ENCODE data around the gene GIPC1.

GRCh38 chr19:14542711-14543328 lies 46.9 kb upstream of the GIPC1 start:
- no peak for TF ChIP-seq CTCF (IDR thresholded peaks at IDR 0.05)
- TF ChIP-seq EZH2 (IDR thresholded peaks at IDR 0.05) = no peak
